Right cardiac atrium (tissue), 5 donors: ENCODE results near the gene OR8G1. TPM values are rescaled to one million over a fixed set of nuclear protein-coding genes. Genes with fewer than 3 reads are reported as not detected.

Source experiments
- ATAC-seq, 2 donors: fragments of 200-7000 bp; cut with Tn5 transposase; one replicate each; pipeline versions ENCODE4 v1.8.0 to v1.9.1; 2020; ENCODE audit warnings: moderate library complexity in 2 of 2, mild to moderate bottlenecking in 1 of 2
- DNase-seq, 3 donors: peaks; one replicate each; pipeline ENCODE4 v3.0.0-alpha.2; 2020
- H3K27ac ChIP-seq: one replicate; pipeline ENCODE4 v1.5.1; 2013; ENCODE audit warnings: mild to moderate bottlenecking, low read length, control low read depth, moderate library complexity
- H3K27me3 ChIP-seq: one replicate; pipeline ENCODE4 v1.6.1; 2013; ENCODE audit not compliant: control insufficient read depth, insufficient read depth
- H3K4me1 ChIP-seq: one replicate; pipeline ENCODE4 v1.6.1; 2013; ENCODE audit warnings: low read length; ENCODE audit not compliant: control insufficient read depth, insufficient read depth
- H3K4me3 ChIP-seq: one replicate; pipeline ENCODE4 v1.5.1; 2013; ENCODE audit warnings: low read length, control low read depth
- H3K9me3 ChIP-seq: one replicate; pipeline ENCODE4 v1.6.1; 2013; ENCODE audit warnings: low read length; ENCODE audit not compliant: control insufficient read depth
- WGBS: extraction: QIAGEN DNeasy Blood & Tissue Kit; methylation state at CpG from one replicate; pipeline ENCODE4 v1.1.7; 2013; 5-methylcytosine and 5-hydroxymethylcytosine counted together
- intact Hi-C, 4 donors: fragments of 100-400 bp; cut with DNase I; formaldehyde crosslinking; loops; one replicate each; pipeline versions ENCODE4 v1.11.0 to v1.14.0; 2022 to 2023
- polyA plus RNA-seq: library from polyadenylated mRNA; stranded (reverse); fragments of 200-250 nt; gene quantifications from one replicate; pipeline ENCODE4 v1.2.3, GENCODE V29; 2013
- total RNA-seq, 4 donors: library from RNA; stranded (reverse); fragmentation: NEBNext Ultra II Directional; extraction: Animal tissue kit (Norgen Biotek cat#: 25700); gene quantifications; one replicate each; pipeline ENCODE4 v1.2.1, GENCODE V29; 2021
- donor health status: healthy with polysubstance abuse.
- donor health status: DM: no; HTN: yes; CAD: no.
- donor health status: DM: no; HTN: no; CAD: no.
- donor health status: DM: no; HTN: yes; CAD: no; lungs with severe emphysema.
- donor health status: DM: yes; HTN: yes; CAD: no.

Gene OR8G1
- total and polyA plus RNA-seq, 5 donors, result not detected

GRCh38 chr11:124296016-124296415 lies 55.1 kb downstream of the OR8G1 start:
- no peaks in the 10 kb centered on the region for H3K4me1 ChIP-seq
- H3K4me3 ChIP-seq, result no peak overlapping the region
- H3K27ac ChIP-seq, result no peak overlapping the region
- H3K9me3 ChIP-seq, result no peaks in the 10 kb centered on the region
- H3K27me3 ChIP-seq, result no peaks in the 10 kb centered on the region
- intact Hi-C loops, result no loop called here
- no peak for ATAC-seq
- no peak for DNase-seq

DNA sequence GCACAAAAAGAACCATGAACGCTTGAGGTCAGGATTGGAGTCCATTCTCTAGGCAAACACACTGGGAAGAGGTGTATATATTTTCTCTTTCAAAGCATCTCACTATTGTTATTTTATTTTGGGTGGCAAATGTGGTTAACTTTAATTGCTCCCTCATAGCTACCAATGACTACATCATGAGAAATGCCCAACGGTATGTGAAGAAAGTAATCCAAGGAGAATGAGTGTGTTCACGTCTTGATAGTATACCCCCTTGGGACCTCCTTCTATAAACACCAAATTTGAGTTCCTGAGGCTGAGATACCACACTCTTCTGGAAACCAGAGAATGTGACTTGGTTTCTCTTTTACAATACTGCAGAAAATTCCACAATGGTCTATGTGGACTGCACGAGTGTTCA lies 57.0 kb downstream of the OR8G1 start:
- Histone ChIP-seq H3K9me3 (no peaks in the 10 kb centered on the region), H3K4me1 (no peaks in the 10 kb centered on the region), H3K27ac (no peak overlapping the region), H3K4me3 (no peak overlapping the region), H3K27me3 (no peaks in the 10 kb centered on the region)
- DNase-seq (no peak), ATAC-seq (no peak)
- intact Hi-C loops, result no loop called here
- 79% methylated on average over 4 of the region's 4 CpGs for WGBS

DNA sequence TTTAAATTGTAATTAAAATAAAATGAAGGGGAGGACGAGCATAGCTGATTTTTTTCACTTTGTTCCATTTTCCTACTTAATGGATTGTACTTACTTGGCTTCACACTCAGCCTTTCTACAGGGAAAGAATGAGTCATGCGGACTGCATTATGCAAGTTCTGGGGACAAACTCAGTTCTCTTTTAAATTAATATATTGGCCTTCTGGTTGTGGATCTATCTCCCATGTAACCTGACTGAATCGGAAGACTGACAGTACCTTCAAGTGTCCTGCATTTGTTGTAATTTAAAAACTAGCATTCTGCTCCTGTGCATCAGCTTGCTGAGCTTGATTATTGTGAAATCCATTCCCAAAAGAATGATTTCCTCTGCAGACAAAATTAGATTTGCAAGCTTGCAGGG lies 60.7 kb downstream of the OR8G1 start:
- H3K27me3 ChIP-seq, result no peaks in the 10 kb centered on the region
- H3K4me3 ChIP-seq, result no peak overlapping the region
- H3K4me1 ChIP-seq, result no peaks in the 10 kb centered on the region
- intact Hi-C loops, result no loop called here
- ATAC-seq, result no peak
- H3K9me3 ChIP-seq, result no peaks in the 10 kb centered on the region
- DNase-seq, result no peak
- 74% methylated on average over 3 of the region's 3 CpGs for WGBS
- H3K27ac ChIP-seq, result no peak overlapping the region

GRCh38 chr11:124302347-124303125 lies 61.6 kb downstream of the OR8G1 start:
- Histone ChIP-seq H3K27ac (no peak overlapping the region), H3K9me3 (no peaks in the 10 kb centered on the region), H3K4me1 (no peaks in the 10 kb centered on the region), H3K27me3 (no peaks in the 10 kb centered on the region), H3K4me3 (no peak overlapping the region)
- DNase-seq (no peak), ATAC-seq (no peak)
- intact Hi-C loops, result no loop called here
- 44% methylated on average over 3 of the region's 3 CpGs for WGBS

Other genes with a start within 250 kb of the OR8G1 start
- gene OR10G6, start 245.9 kb upstream of the OR8G1 start, total RNA-seq, result not detected
- gene OR10G6, start 245.9 kb upstream of the OR8G1 start, polyA plus RNA-seq, result not detected
- gene OR10G4, start 228.1 kb upstream of the OR8G1 start, total RNA-seq, result not detected
- not detected for gene OR10G4, start 228.1 kb upstream of the OR8G1 start, polyA plus RNA-seq
- gene OR10G9, start 218.1 kb upstream of the OR8G1 start, total RNA-seq, result not detected
- gene OR10G9, start 218.1 kb upstream of the OR8G1 start, polyA plus RNA-seq, result not detected
- gene OR10G8, start 214.3 kb upstream of the OR8G1 start, total RNA-seq, result not detected
- gene OR10G8, start 214.3 kb upstream of the OR8G1 start, polyA plus RNA-seq, result not detected
- gene OR10G7, start 199.8 kb upstream of the OR8G1 start, total RNA-seq, result not detected
- not detected for gene OR10G7, start 199.8 kb upstream of the OR8G1 start, polyA plus RNA-seq
- gene VWA5A, start 125.6 kb upstream of the OR8G1 start, total RNA-seq, result 1 to 10 TPM; 4.3 to 7.1 (median 6.2) TPM
- 3.1 TPM for gene VWA5A, start 125.6 kb upstream of the OR8G1 start, polyA plus RNA-seq
- not detected for gene OR10D3, start 57.8 kb upstream of the OR8G1 start, total RNA-seq
- not detected for gene OR10D3, start 57.8 kb upstream of the OR8G1 start, polyA plus RNA-seq
- gene OR8G5, start 15.3 kb downstream of the OR8G1 start, total RNA-seq, result not detected
- gene OR8G5, start 15.3 kb downstream of the OR8G1 start, polyA plus RNA-seq, result not detected
- not detected for gene OR8D1, start 72.9 kb downstream of the OR8G1 start, total RNA-seq
- gene OR8D1, start 72.9 kb downstream of the OR8G1 start, polyA plus RNA-seq, result not detected
- not detected for gene OR8D2, start 79.1 kb downstream of the OR8G1 start, total RNA-seq
- not detected for gene OR8D2, start 79.1 kb downstream of the OR8G1 start, polyA plus RNA-seq
- not detected for gene OR8B2, start 143.4 kb downstream of the OR8G1 start, total RNA-seq
- not detected for gene OR8B2, start 143.4 kb downstream of the OR8G1 start, polyA plus RNA-seq
- not detected for gene OR8B3, start 157.9 kb downstream of the OR8G1 start, total RNA-seq
- gene OR8B3, start 157.9 kb downstream of the OR8G1 start, polyA plus RNA-seq, result not detected
- not detected for gene OR8B4, start 183.8 kb downstream of the OR8G1 start, total RNA-seq
- not detected for gene OR8B4, start 183.8 kb downstream of the OR8G1 start, polyA plus RNA-seq
- under 1 TPM in 2 of 4 donors, not detected in 2; 0.06 to 0.20 TPM for gene OR8B8, start 204.6 kb downstream of the OR8G1 start, total RNA-seq
- gene OR8B8, start 204.6 kb downstream of the OR8G1 start, polyA plus RNA-seq, result not detected